Ectodermal cell (in vitro differentiated cells): ENCODE measurements around the gene PRKCZ.

Experiments used
- H3K27ac ChIP-seq: 2 replicates; pipeline ENCODE4 v1.7.0; 2013; ENCODE audit warnings: mild to moderate bottlenecking, low read depth, low read length; ENCODE audit not compliant: insufficient read depth, poor library complexity, severe bottlenecking
- H3K27me3 ChIP-seq: 2 replicates; pipeline ENCODE4 v1.7.0; 2013; ENCODE audit warnings: mild to moderate bottlenecking, low read length; ENCODE audit not compliant: insufficient read depth, control insufficient read depth, poor library complexity, severe bottlenecking
- H3K36me3 ChIP-seq: one replicate; pipeline ENCODE4 v1.7.0; 2013; ENCODE audit warnings: low read length; ENCODE audit not compliant: control insufficient read depth, insufficient read depth
- H3K4me1 ChIP-seq: one replicate; pipeline ENCODE4 v1.7.0; 2013; ENCODE audit warnings: low read length; ENCODE audit not compliant: control insufficient read depth, insufficient read depth
- H3K4me3 ChIP-seq: 2 replicates; pipeline ENCODE4 v1.7.0; 2013; ENCODE audit warnings: low read depth, low read length, control low read depth; ENCODE audit not compliant: insufficient read depth
- H3K9me3 ChIP-seq: 2 replicates; pipeline ENCODE4 v1.7.0; 2013; ENCODE audit warnings: mild to moderate bottlenecking, low read length, moderate library complexity; ENCODE audit not compliant: control insufficient read depth
- WGBS, 2 experiments: methylation state at CpG; one replicate each; pipeline ENCODE4 v1.1.7; 2013; ENCODE audit warnings: missing lambda C conversion rate in 2 of 2; 5-methylcytosine and 5-hydroxymethylcytosine counted together

The PRKCZ gene

DNA sequence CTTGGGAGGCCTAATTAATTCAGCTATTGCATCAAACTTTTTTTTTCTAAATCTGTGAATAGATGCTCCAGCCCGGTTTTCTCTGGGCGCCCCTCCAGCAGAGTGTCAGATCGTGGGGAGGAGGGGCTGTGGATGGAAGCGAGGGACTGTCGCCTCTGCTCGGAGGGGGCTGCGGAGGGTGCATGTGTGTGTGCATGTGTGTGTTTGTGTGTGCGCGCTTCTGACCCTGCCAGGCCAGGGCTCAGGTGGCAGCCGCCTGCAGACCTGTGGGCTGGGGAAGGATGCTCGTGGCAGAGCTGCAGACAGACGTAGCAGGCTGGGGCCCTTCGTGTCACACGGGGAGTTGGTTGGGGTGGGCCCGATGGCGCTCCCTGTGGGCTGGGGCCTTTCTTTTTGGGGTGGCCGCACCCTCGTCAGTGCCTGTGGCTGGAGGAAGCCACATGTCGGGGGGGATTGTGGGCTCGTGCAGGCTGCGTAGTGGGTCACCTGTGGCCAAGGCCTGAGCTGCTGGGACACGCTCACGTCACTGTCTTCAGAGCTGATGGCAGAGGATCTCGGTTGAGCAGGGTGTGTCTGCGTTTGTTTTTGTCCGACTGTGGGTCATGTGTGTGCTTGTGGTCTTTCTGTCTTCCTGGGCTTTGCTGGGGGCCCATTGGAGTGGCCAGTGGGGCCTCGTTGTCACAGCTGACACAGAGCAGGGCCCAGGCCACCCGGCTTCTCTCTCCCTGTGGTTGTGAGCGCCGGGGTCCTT, 180.7 kb downstream of the PRKCZ start:
- Histone ChIP-seq H3K4me3 (peak overlapping the region; percentile 69), H3K4me1 (peaks cover 42% of the 10 kb centered on the region), H3K36me3 (no peaks in the 10 kb centered on the region), H3K27me3 (peaks cover 10% of the 10 kb centered on the region), H3K27ac (no peak overlapping the region), H3K9me3 (no peaks in the 10 kb centered on the region)
- WGBS, 2 experiments, result 55% methylated on average over 30 of the region's 30 CpGs

DNA sequence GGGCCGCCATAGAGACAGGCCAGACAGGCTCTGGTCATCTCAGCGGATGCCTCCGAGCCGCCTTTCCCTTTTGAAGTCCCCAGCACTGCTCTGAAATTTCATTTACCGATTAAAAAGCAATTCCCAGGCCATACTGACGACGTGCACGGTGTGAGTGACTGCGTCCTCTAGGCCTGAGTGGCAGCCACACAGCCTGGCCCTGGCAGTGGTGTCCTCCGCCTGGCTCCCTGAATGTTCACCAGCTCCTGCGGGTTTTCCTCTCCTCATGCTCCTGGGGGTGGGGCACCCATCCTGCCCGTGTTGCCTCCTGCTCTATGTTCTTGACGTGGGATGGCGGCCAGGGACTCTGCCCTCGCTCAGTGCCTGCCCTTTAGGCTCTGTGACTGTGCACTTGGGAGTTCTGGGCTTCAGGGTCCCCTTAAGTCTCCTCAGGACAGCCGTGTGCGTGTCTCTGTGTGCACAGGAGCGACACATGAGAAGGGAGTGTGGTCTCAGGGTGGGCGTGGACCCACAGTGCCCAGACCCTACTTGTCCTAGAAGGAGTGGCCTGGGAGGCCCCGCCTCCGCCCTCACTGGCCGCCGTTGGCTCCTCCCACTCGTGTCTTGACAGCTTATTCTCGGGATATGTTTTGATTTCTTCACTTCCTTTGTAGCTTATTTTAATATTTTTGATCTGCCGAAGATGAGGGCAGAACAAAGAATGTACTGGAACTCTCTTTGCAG, 181.5 kb downstream of the PRKCZ start:
- H3K4me3 ChIP-seq, result peak overlapping the region; percentile 69
- no peaks in the 10 kb centered on the region for H3K36me3 ChIP-seq
- no peak overlapping the region for H3K27ac ChIP-seq
- H3K4me1 ChIP-seq, result peaks cover 39% of the 10 kb centered on the region
- H3K9me3 ChIP-seq, result no peaks in the 10 kb centered on the region
- H3K27me3 ChIP-seq, result peaks cover 3% of the 10 kb centered on the region
- 64 to 65% methylated on average over 26 of the region's 26 CpGs for WGBS, 2 experiments

DNA sequence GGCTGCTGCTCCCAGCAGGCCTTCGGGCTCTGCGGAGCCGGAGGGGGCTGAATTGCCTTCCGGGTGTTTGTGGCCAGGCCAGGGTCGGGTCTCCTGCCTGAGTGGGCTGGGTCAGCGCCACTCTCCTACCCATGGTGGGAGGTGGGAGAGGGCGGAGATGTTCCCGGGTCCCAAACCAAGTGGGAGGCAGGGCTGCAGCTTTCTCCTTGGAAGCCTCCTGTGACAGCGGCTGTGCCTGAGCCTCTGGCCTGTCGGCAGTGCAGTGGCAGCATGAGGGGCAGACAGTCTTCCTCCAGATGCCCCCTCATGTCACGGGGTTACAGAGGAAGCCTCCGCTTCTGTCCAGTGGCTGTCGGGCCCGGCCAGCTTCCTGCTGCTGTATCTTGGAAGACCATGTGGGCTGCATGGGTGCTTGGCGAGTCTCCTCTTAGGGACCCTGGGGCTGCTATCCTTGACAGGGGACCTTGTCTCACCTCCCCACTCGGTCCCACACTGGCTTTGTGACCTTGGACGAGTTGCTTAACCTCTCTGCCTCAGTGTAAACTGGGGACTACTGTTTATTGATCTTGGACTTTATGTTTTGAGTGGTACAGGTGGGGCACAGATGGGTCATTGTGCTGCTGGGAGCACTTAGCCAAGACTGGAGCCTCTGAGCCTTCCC, 182.2 kb downstream of the PRKCZ start:
- 84 to 89% methylated on average over 17 of the region's 17 CpGs for WGBS, 2 experiments

DNA sequence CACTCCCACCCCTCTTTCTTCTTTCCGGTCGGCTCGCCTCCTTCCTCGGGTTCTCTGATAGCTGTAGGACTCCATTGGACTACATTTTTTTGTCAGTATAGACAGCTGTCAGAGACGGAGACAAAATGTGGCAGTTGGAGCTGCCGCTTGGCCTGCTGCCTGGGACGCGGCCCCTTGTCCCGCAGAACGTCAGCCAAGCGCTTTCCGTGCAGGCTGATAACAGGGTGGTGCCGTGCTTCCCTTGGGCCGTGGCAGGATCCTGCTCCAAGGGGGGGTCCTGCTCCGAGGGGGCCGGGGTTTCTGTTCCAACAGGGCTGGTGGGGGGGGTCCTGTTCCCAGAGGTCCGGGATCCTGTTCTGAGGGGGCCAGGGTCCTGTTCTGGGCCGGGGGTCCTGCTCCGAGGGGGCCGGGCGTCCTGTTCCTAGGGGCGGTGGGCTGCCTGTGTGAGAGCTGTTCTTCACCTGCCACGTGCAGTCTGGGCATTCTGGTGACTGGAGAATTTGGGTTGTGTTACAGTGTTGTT, 182.8 kb downstream of the PRKCZ start:
- no peaks in the 10 kb centered on the region for H3K27me3 ChIP-seq
- H3K27ac ChIP-seq, result no peak overlapping the region
- peaks cover 44% of the 10 kb centered on the region for H3K4me1 ChIP-seq
- H3K36me3 ChIP-seq, result no peaks in the 10 kb centered on the region
- 90 to 91% methylated on average over 23 of the region's 23 CpGs for WGBS, 2 experiments
- H3K9me3 ChIP-seq, result no peaks in the 10 kb centered on the region
- no peak overlapping the region for H3K4me3 ChIP-seq

More for the DNA sequence above, 182.2 kb downstream of the PRKCZ start:
- Histone ChIP-seq H3K27me3 (no peaks in the 10 kb centered on the region), H3K9me3 (no peaks in the 10 kb centered on the region), H3K36me3 (no peaks in the 10 kb centered on the region), H3K4me1 (peaks cover 44% of the 10 kb centered on the region), H3K4me3 (no peak overlapping the region), H3K27ac (no peak overlapping the region)

DNA sequence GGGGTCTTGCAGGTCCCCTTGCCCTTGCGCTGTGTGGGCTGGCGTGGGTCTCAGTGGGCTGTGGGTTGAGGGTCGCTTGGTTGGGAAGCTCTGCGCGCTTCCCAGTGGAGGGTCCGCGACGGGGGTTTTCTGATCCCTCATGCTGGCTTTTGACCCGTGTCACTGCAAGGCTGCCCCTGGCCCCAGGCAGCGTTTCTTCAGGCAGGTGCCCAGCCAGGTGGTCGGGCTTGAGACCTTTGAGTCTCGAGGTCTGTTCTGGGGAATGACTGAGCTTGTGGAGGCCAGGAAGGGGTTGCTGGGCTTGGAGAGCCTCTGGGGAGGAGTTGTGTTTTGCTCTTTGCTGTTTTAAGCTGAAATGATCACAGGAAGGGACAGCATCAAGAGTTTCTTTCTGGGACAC, 183.3 kb downstream of the PRKCZ start:
- no peaks in the 10 kb centered on the region for H3K27me3 ChIP-seq
- no peaks in the 10 kb centered on the region for H3K36me3 ChIP-seq
- H3K4me1 ChIP-seq, result peaks cover 44% of the 10 kb centered on the region
- no peaks in the 10 kb centered on the region for H3K9me3 ChIP-seq
- H3K4me3 ChIP-seq, result no peak overlapping the region
- no peak overlapping the region for H3K27ac ChIP-seq
- 86 to 89% methylated on average over 12 of the region's 12 CpGs for WGBS, 2 experiments

DNA sequence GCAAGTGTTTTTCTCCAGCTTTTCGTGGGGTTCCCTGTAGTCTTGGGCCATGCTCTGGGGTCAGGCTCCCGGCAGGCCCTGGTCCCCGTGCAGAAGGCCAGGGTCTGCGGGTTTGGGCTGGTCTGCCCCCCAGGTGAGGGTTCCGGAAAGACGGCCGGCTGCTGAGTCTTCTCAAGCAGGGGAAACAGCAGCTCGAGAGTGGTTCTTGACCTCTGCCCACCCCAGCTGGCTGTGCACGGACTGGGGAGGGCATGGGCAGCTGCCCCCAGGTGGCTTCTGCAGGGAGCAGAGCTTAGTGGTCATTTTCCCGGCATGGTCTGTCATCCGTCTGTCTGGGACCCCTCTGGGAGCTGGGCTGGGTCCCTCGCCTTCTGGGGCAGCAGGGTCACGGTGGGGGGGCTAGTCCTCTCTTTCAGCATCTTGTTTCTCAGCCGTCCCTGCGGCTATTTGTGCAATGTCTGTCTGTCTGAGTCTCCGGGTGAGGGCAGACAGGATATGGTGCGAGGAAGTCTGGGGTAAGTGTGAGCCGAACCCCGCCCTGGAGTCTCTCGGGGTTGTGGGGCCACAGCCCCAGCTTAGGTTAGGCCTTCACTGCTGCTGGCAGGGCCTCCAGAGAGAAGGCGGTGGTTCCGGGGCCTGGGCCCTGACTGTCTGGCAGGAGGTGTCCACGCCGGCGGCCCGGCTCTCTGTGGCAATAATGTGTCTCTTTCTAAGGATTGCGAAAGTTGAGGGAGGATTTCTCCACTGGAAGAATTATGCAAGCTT, 184.0 kb downstream of the PRKCZ start:
- Histone ChIP-seq H3K27me3 (no peaks in the 10 kb centered on the region), H3K27ac (no peak overlapping the region), H3K4me1 (peaks cover 44% of the 10 kb centered on the region), H3K36me3 (no peaks in the 10 kb centered on the region), H3K9me3 (no peaks in the 10 kb centered on the region), H3K4me3 (no peak overlapping the region)
- WGBS, 2 experiments, result 86 to 87% methylated on average over 27 of the region's 27 CpGs

DNA sequence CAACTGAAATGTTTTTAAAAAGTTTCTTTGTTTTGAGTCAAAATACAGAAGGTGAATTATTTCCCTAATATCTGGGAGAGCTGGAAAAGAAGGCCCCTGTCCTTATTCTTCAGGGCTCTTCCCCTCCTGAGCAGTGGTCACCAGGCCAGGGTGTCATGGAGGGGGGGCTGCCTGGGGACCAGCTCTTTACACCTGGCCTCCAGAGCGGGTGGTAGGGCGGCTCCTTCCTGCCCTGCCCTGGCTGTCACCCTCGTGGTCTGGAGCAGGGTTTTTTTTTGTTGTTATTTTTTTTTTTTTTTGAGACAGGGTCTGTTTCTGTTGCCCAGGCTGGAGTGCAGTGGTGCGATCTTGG, 184.5 kb downstream of the PRKCZ start:
- no peak overlapping the region for H3K4me3 ChIP-seq
- no peak overlapping the region for H3K27ac ChIP-seq
- 89 to 90% methylated on average over 4 of the region's 4 CpGs for WGBS, 2 experiments
- H3K4me1 ChIP-seq, result peaks cover 44% of the 10 kb centered on the region
- H3K27me3 ChIP-seq, result no peaks in the 10 kb centered on the region
- H3K9me3 ChIP-seq, result no peaks in the 10 kb centered on the region
- H3K36me3 ChIP-seq, result no peaks in the 10 kb centered on the region
